HG03159 (cell line): ENCODE measurements around the gene LDLRAD4.

Experiments
- ATAC-seq: cut with Tn5 transposase; IDR thresholded peaks from one replicate; pipeline ENCODE4 v1.9.1; 2021; ENCODE audit warnings: mild to moderate bottlenecking, moderate library complexity; ENCODE audit not compliant: unreplicated experiment

Gene LDLRAD4

GRCh38 chr18:13420969-13421686 lies 202.6 kb downstream of the LDLRAD4 start:
- ATAC-seq = no peak

GRCh38 chr18:13422541-13423147 lies 204.1 kb downstream of the LDLRAD4 start:
- no peak for ATAC-seq

- ATAC-seq = no peak
Observed at GRCh38 chr18:13423352-13423751, 204.8 kb downstream of the LDLRAD4 start.

- no peak for ATAC-seq
Observed at GRCh38 chr18:13424363-13424762, 205.8 kb downstream of the LDLRAD4 start.

- no peak for ATAC-seq
Observed at GRCh38 chr18:13425357-13426091, 207.0 kb downstream of the LDLRAD4 start.

GRCh38 chr18:13427354-13427753 lies 208.8 kb downstream of the LDLRAD4 start:
- no peak for ATAC-seq

- no peak for ATAC-seq
Observed at GRCh38 chr18:13428319-13428718, 209.8 kb downstream of the LDLRAD4 start.

- no peak for ATAC-seq
Observed at GRCh38 chr18:13429016-13429415, 210.5 kb downstream of the LDLRAD4 start.

GRCh38 chr18:13429884-13430510 lies 211.4 kb downstream of the LDLRAD4 start:
- ATAC-seq = no peak

- no peak for ATAC-seq
Observed at GRCh38 chr18:13430663-13431062, 212.1 kb downstream of the LDLRAD4 start.

GRCh38 chr18:13431886-13432285 lies 213.3 kb downstream of the LDLRAD4 start:
- no peak for ATAC-seq

GRCh38 chr18:13433125-13433524 lies 214.6 kb downstream of the LDLRAD4 start:
- ATAC-seq = no peak

GRCh38 chr18:13433685-13434084 lies 215.1 kb downstream of the LDLRAD4 start:
- ATAC-seq = no peak

GRCh38 chr18:13434854-13435253 lies 216.3 kb downstream of the LDLRAD4 start:
- no peak for ATAC-seq

- ATAC-seq = no peak
Observed at GRCh38 chr18:13435586-13436333, 217.2 kb downstream of the LDLRAD4 start.

- ATAC-seq = no peak
Observed at GRCh38 chr18:13436576-13436975, 218.0 kb downstream of the LDLRAD4 start.

- no peak for ATAC-seq
Observed at GRCh38 chr18:13437034-13437433, 218.5 kb downstream of the LDLRAD4 start.

GRCh38 chr18:13437796-13438506 lies 219.4 kb downstream of the LDLRAD4 start:
- ATAC-seq = no peak

GRCh38 chr18:13438507-13439056 lies 220.0 kb downstream of the LDLRAD4 start:
- ATAC-seq = no peak

- ATAC-seq = no peak
Observed at GRCh38 chr18:13439461-13439860, 220.9 kb downstream of the LDLRAD4 start.
